Neural progenitor cell (in vitro differentiated cells): ENCODE data around the gene TRO.

Experiments used
- CTCF ChIP-seq: fragments of 200-600 bp; sonication (generic); IDR thresholded peaks from 2 replicates; pipeline ENCODE4 v1.5.1; 2017; ENCODE audit warnings: antibody characterized with exemption, mild to moderate bottlenecking
- EZH2phosphoT487 ChIP-seq: fragments of 200-600 bp; sonication (generic); IDR thresholded peaks from 2 replicates; pipeline ENCODE4 v1.6.1; 2017; ENCODE audit warnings: antibody characterized with exemption

GRCh38 chrX:54935306-54935705, 14.7 kb downstream of the TRO start:
- TF ChIP-seq CTCF (no peak), EZH2phosphoT487 (no peak)
